ENCODE results near the gene MAN1A1.

GRCh38 chr6:119289651-119290050, 59.9 kb downstream of the MAN1A1 start:
- TF ChIP-seq CTCF (conservative IDR thresholded peaks at IDR 0.05; ENCODE audit: low read depth, low read length) (no peak), EZH2 (IDR thresholded peaks at IDR 0.05; ENCODE audit: borderline replicate concordance, low read depth, low read length, poor library complexity, severe bottlenecking) (no peak)

All from A673 (cell line).